Tibial artery (tissue), 4 donors: Measurements from ENCODE around the gene TIFAB.

Source experiments
- DNase-seq, 2 donors: peaks; one replicate each; pipeline ENCODE4 v3.0.0-alpha.2; 2019
- H3K27ac ChIP-seq, 2 donors: fragments of 200-600 bp; sonication (generic) in 1 of 2; 1 replicate in 1 of 2; 2 replicates in 1 of 2; pipeline ENCODE4 v1.5.1; 2018 to 2019; ENCODE audit warnings: mild to moderate bottlenecking in 1 of 2
- H3K27me3 ChIP-seq, 2 donors: fragments of 200-600 bp; sonication (generic) in 1 of 2; one replicate each; pipeline versions ENCODE4 v1.5.1 to v1.6.0; 2016 to 2019
- H3K36me3 ChIP-seq, 3 donors: fragments of 200-600 bp; sonication (generic) in 2 of 3; one replicate each; pipeline ENCODE4 v1.5.1; 2016 to 2019; ENCODE audit warnings: mild to moderate bottlenecking in 2 of 3
- H3K4me1 ChIP-seq, 4 donors: fragments of 200-600 bp; sonication (generic) in 2 of 4; 1 replicate in 3 of 4; 2 replicates in 1 of 4; pipeline ENCODE4 v1.5.1; 2016 to 2019
- H3K4me3 ChIP-seq, 2 donors: fragments of 200-600 bp; sonication (generic) in 1 of 2; 1 replicate in 1 of 2; 2 replicates in 1 of 2; pipeline ENCODE4 v1.5.1; 2018 to 2019; ENCODE audit warnings: mild to moderate bottlenecking in 2 of 2
- H3K9me3 ChIP-seq, 3 donors: fragments of 200-600 bp; sonication (generic) in 1 of 3; one replicate each; pipeline ENCODE4 v1.5.1; 2016 to 2019
- intact Hi-C: fragments of 100-400 bp; cut with DNase I; formaldehyde crosslinking; loops from one replicate; pipeline ENCODE4 v1.15.0; 2023; ENCODE audit warnings: low total_unique reads
- TF ChIP-seq, protein P1 (sequence below), 2 experiments: fragments of 200-600 bp in 1 of 2; fragments of 450-650 bp in 1 of 2; IDR thresholded peaks; one replicate each; pipeline ENCODE4 v1.5.1; 2017 to 2019; ENCODE audit warnings: antibody characterized with exemption in 2 of 2, mild to moderate bottlenecking in 1 of 2, moderate library complexity in 1 of 2

TIFAB gene

GRCh38 chr5:135438636-135439221 lies 13.4 kb downstream of the TIFAB start:
- intact Hi-C loops: no loop called here
- TF ChIP-seq, protein P1, sequence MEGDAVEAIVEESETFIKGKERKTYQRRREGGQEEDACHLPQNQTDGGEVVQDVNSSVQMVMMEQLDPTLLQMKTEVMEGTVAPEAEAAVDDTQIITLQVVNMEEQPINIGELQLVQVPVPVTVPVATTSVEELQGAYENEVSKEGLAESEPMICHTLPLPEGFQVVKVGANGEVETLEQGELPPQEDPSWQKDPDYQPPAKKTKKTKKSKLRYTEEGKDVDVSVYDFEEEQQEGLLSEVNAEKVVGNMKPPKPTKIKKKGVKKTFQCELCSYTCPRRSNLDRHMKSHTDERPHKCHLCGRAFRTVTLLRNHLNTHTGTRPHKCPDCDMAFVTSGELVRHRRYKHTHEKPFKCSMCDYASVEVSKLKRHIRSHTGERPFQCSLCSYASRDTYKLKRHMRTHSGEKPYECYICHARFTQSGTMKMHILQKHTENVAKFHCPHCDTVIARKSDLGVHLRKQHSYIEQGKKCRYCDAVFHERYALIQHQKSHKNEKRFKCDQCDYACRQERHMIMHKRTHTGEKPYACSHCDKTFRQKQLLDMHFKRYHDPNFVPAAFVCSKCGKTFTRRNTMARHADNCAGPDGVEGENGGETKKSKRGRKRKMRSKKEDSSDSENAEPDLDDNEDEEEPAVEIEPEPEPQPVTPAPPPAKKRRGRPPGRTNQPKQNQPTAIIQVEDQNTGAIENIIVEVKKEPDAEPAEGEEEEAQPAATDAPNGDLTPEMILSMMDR (IDR thresholded peaks at IDR 0.05): no peak
- no peaks in the 10 kb centered on the region for H3K36me3 ChIP-seq
- H3K27ac ChIP-seq: no peak overlapping the region
- H3K4me1 ChIP-seq: peaks cover 0 to 9% (median 2%) of the 10 kb centered on the region in 4 donors
- DNase-seq: no peak
- H3K4me3 ChIP-seq: no peak overlapping the region
- peaks cover 0 to 24% of the 10 kb centered on the region in 2 donors for H3K27me3 ChIP-seq
- H3K9me3 ChIP-seq: no peaks in the 10 kb centered on the region

- Histone ChIP-seq H3K36me3 (no peaks in the 10 kb centered on the region), H3K27ac (no peak overlapping the region), H3K9me3 (no peaks in the 10 kb centered on the region), H3K4me1 (peaks cover 0 to 9% (median 2%) of the 10 kb centered on the region in 4 donors), H3K27me3 (peaks cover 0 to 24% of the 10 kb centered on the region in 2 donors), H3K4me3 (no peak overlapping the region)
- TF ChIP-seq, protein P1 (IDR thresholded peaks at IDR 0.05): no peak
- intact Hi-C loops: no loop called here
- DNase-seq: no peak
Observed at GRCh38 chr5:135437796-135438560, 14.2 kb downstream of the TIFAB start.

- Histone ChIP-seq H3K4me1 (peaks cover 0 to 9% (median 2%) of the 10 kb centered on the region in 4 donors), H3K27me3 (peaks cover 0 to 24% of the 10 kb centered on the region in 2 donors), H3K4me3 (no peak overlapping the region), H3K36me3 (no peaks in the 10 kb centered on the region), H3K9me3 (no peaks in the 10 kb centered on the region), H3K27ac (no peak overlapping the region)
- intact Hi-C loops: no loop called here
- no peak for DNase-seq
- TF ChIP-seq, protein P1 (IDR thresholded peaks at IDR 0.05): no peak
Observed at GRCh38 chr5:135437422-135437795, 14.7 kb downstream of the TIFAB start.

GRCh38 chr5:135436951-135437418 lies 15.2 kb downstream of the TIFAB start:
- no peaks in the 10 kb centered on the region for H3K9me3 ChIP-seq
- H3K4me1 ChIP-seq: peaks cover 0 to 9% (median 2%) of the 10 kb centered on the region in 4 donors
- TF ChIP-seq, protein P1 (IDR thresholded peaks at IDR 0.05): no peak
- H3K36me3 ChIP-seq: no peaks in the 10 kb centered on the region
- DNase-seq: no peak
- peaks cover 0 to 24% of the 10 kb centered on the region in 2 donors for H3K27me3 ChIP-seq
- H3K27ac ChIP-seq: no peak overlapping the region
- H3K4me3 ChIP-seq: no peak overlapping the region
- intact Hi-C loops: no loop called here

DNA sequence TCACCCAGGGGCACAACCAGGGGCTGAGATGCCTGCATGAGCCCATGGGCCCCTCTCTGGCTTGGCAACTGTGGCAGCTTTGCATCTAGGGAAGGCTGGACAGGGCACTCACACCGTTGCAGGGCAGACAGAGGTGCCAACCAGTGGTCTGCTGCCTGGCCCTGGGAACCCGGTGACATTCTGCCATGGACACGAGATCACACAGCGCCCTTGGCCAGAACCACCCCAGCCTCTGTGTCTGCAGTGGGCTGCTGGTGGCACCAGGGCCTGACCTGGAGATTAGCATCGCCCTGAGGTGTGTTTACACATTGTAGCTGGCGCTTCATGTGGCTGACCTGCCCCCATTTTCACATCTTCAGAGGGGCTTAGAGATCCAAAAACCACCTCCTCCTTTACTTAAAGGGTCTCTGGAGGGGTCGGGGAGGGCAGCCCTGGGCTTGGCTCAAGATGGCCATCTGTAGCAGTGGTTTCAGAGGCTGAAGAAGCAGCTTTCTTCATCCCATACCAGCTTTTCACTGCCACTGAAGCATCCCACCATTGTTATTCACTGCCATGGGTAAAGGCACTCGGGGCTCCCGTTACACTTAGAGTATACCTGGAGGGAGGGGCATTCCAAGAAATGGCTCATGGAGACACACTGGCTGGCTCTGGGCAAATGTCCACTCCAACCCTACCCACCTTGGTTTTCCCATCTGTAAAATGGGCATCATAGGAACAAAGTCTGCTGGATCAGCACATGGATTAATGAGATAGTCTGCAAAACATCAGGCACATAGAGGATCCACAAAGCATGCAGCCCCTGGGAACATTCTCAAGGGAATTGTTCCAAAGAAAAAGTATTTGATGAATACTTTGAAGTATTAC lies 16.5 kb downstream of the TIFAB start:
- Histone ChIP-seq H3K27ac (no peak overlapping the region), H3K36me3 (no peaks in the 10 kb centered on the region), H3K4me3 (no peak overlapping the region), H3K4me1 (peaks cover 0 to 9% (median 2%) of the 10 kb centered on the region in 4 donors), H3K27me3 (peaks cover 0 to 24% of the 10 kb centered on the region in 2 donors), H3K9me3 (no peaks in the 10 kb centered on the region)
- intact Hi-C loops: no loop called here
- TF ChIP-seq, protein P1 (IDR thresholded peaks at IDR 0.05): no peak
- DNase-seq: no peak
